Transverse colon (tissue), 4 donors: Measurements from ENCODE around the gene TPRG1L. TPM values are rescaled to one million over a fixed set of nuclear protein-coding genes. Genes with fewer than 3 reads are reported as not detected.

Experiments used
- DNase-seq: peaks from one replicate; pipeline ENCODE4 v3.0.0-alpha.2; 2019
- H3K27ac ChIP-seq, 4 donors: fragments of 200-600 bp; sonication (generic); 2 replicates each; pipeline ENCODE4 v1.5.1; 2016 to 2018; ENCODE audit warnings: inconsistent platforms in 4 of 4
- H3K27me3 ChIP-seq: fragments of 200-600 bp; sonication (generic); 2 replicates; pipeline ENCODE4 v1.5.1; 2017; ENCODE audit warnings: inconsistent platforms
- H3K36me3 ChIP-seq, 4 donors: fragments of 200-600 bp; sonication (generic); 2 replicates each; pipeline ENCODE4 v1.5.1; 2017 to 2019; ENCODE audit warnings: inconsistent platforms in 4 of 4
- H3K4me1 ChIP-seq, 4 donors: fragments of 200-600 bp; sonication (generic); 2 replicates each; pipeline ENCODE4 v1.5.1; 2017 to 2020; ENCODE audit warnings: inconsistent platforms in 4 of 4
- H3K4me3 ChIP-seq, 4 donors: fragments of 200-600 bp; sonication (generic); 1 replicate in 1 of 4; 2 replicates in 3 of 4; pipeline versions ENCODE4 v1.5.1 to v1.6.1; 2017 to 2019; ENCODE audit warnings: inconsistent platforms in 4 of 4
- H3K9me3 ChIP-seq, 2 donors: fragments of 200-600 bp; sonication (generic); 2 replicates each; pipeline ENCODE4 v1.5.1; 2017 to 2019; ENCODE audit warnings: inconsistent platforms in 2 of 2
- EP300 ChIP-seq: sonication (generic); formaldehyde crosslinking; IDR thresholded peaks from one replicate; pipeline ENCODE4 v1.6.1; 2017; ENCODE audit warnings: antibody characterized with exemption, low read depth
- POLR2A ChIP-seq: fragments of 450-650 bp; IDR thresholded peaks from one replicate; pipeline ENCODE4 v1.6.1; 2016; ENCODE audit warnings: antibody characterized with exemption, mild to moderate bottlenecking, moderate library complexity
- POLR2AphosphoS5 ChIP-seq, 3 donors: sonication (generic); formaldehyde crosslinking; IDR thresholded peaks; one replicate each; pipeline ENCODE4 v1.6.1; 2016; ENCODE audit warnings: antibody characterized with exemption in 3 of 3
- WGBS, 2 donors: methylation state at CpG; one replicate each; pipeline ENCODE4 v1.1.5; 2018; ENCODE audit warnings: low coverage in 1 of 2; 5-methylcytosine and 5-hydroxymethylcytosine counted together
- in situ Hi-C, 4 donors: fragments of 200-750 bp; cut with MboI; loops; one replicate each; pipeline versions ENCODE4 v1.15.0 to v1.15.1; 2017; ENCODE audit warnings: low sequenced_read_pairs in 3 of 4, low pct_ligation_motif_present in 1 of 4, low pct_unique_long_range_greater_than_20kb in 1 of 4
- intact Hi-C: fragments of 100-400 bp; cut with DNase I; formaldehyde crosslinking; loops from one replicate; pipeline ENCODE4 v1.15.1; 2023; ENCODE audit warnings: low total_unique reads
- total RNA-seq, 4 donors: library from RNA; depleted of rRNA; stranded (reverse); fragments of >200 nt; gene quantifications; one replicate each; pipeline ENCODE4 v1.1.0, GENCODE V29; 2016
- TF ChIP-seq, protein P1 (sequence below), 5 experiments: fragments of 200-600 bp in 3 of 5; fragments of 450-650 bp in 2 of 5; sonication (generic) in 3 of 5; IDR thresholded peaks; 1 replicate in 2 of 5; 2 replicates in 3 of 5; pipeline ENCODE4 v1.5.1; 2016 to 2017; ENCODE audit warnings: antibody characterized with exemption in 5 of 5, inconsistent platforms in 3 of 5, mild to moderate bottlenecking in 2 of 5, moderate library complexity in 1 of 5

TPRG1L gene
- total RNA-seq, 4 donors from 2014 or later = 24.5 to 86.8 (median 56.0) TPM

DNA sequence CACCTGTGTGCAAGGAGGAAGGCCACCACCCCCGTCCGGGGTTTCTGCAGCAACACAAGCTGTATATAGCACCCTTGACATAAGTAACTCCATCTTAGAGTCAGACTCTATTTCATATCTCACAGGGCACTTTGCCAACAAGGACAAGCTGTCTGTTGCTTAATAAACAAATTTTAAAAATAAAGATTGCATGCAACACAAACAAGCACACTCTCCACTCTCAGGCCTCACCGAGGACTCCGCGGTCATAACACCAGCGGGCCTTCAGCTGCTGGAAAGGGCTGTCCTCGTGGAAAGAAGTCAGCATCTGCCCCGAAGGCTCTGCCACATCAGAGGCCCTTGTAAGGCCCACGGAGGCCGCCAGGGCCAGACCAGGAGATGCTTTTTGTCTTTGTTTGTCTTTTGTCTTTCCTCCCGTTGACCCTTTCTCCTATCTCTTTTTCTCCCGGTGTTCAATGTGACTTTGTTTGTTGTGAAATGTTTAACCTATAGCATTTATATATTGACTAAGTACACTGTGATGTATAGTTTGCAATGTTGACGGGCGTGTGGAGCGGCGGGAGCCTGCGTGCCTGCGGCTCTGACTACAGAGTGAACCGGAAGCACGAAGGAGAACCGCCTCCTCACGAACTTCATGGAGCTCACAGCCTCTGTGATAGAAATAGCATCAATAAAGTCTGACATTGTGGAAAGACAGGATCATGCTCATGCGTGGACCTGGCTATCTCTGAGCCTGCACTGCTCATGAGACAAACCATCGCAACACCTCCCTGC lies 37.6 kb upstream of the TPRG1L start:
- Histone ChIP-seq H3K4me1 (no peaks in the 10 kb centered on the region), H3K27me3 (no peaks in the 10 kb centered on the region), H3K27ac (no peak overlapping the region), H3K36me3 (no peaks in the 10 kb centered on the region), H3K9me3 (no peaks in the 10 kb centered on the region), H3K4me3 (no peak overlapping the region)
- in situ Hi-C loops (no loop called here), intact Hi-C loops (no loop called here)
- no peak for DNase-seq
- 50 to 66% methylated on average over 9 to 24 of the region's 24 CpGs for WGBS, 2 donors
- no peak for TF ChIP-seq EP300
- TF ChIP-seq, protein P1, sequence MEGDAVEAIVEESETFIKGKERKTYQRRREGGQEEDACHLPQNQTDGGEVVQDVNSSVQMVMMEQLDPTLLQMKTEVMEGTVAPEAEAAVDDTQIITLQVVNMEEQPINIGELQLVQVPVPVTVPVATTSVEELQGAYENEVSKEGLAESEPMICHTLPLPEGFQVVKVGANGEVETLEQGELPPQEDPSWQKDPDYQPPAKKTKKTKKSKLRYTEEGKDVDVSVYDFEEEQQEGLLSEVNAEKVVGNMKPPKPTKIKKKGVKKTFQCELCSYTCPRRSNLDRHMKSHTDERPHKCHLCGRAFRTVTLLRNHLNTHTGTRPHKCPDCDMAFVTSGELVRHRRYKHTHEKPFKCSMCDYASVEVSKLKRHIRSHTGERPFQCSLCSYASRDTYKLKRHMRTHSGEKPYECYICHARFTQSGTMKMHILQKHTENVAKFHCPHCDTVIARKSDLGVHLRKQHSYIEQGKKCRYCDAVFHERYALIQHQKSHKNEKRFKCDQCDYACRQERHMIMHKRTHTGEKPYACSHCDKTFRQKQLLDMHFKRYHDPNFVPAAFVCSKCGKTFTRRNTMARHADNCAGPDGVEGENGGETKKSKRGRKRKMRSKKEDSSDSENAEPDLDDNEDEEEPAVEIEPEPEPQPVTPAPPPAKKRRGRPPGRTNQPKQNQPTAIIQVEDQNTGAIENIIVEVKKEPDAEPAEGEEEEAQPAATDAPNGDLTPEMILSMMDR (IDR thresholded peaks at IDR 0.05) = no peak
- no peak for TF ChIP-seq POLR2A
- TF ChIP-seq POLR2AphosphoS5 (IDR thresholded peaks at IDR 0.05) = no peak

DNA sequence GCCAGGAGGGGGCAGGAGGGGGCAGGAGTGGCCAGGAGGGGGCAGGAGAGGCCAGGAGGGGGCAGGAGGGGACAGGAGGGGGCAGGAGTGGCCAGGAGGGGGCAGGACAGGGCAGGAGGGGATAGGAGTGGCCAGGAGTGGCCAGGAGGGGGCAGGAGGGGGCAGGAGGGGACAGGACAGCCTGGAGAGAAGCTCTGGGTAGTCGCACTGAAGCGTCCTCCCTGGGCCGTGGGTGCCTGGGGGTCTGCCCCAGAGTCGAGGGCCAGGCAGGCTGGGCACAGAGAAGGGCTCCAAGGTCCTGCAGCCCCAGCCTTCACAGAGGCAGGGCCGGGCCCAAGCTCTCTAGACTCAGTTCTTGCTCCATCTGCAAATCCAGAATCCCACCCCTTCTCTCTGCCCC lies 36.4 kb upstream of the TPRG1L start:
- 87% methylated on average over 4 of the region's 5 CpGs; no CpG with 5 or more reads in 1 of the 2 donors for WGBS, 2 donors
- H3K27ac ChIP-seq = no peak overlapping the region
- TF ChIP-seq, protein P1 (IDR thresholded peaks at IDR 0.05) = no peak
- TF ChIP-seq POLR2AphosphoS5 (IDR thresholded peaks at IDR 0.05) = no peak
- TF ChIP-seq EP300 = no peak
- no peak for TF ChIP-seq POLR2A

DNA sequence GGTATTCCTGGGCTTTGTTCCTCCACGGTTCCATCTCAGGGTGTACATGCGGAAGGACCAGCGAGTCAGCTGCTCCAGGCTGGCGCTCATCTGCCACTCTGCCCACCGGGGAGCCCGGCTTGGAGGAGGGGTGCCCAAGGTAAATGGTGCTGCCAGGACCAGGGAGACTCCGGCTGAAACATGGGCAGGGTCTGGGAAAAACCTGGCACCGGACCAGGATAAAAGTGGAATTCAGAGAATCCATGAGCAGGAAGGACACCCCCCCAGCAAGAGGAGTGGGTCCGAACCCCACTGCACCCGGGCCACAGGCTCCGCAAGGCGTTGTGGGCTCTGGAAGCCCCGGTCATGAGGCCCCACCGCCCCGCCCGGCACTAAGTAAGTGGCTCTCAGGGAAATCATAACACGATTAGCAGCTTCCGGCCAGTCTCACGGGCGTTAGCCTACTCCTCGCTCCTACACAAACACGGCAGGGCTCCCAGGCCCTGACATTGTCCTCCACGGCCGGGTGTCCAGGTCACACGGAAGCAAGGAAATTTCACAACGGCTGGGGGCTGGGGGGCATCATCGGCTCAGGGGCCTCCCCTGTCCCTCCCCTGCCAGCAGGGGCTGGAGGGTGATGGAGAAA lies 34.6 kb upstream of the TPRG1L start:
- Histone ChIP-seq H3K27ac (no peak overlapping the region), H3K4me1 (no peaks in the 10 kb centered on the region), H3K27me3 (no peaks in the 10 kb centered on the region), H3K4me3 (no peak overlapping the region), H3K36me3 (no peaks in the 10 kb centered on the region), H3K9me3 (no peaks in the 10 kb centered on the region)
- TF ChIP-seq, protein P1 (IDR thresholded peaks at IDR 0.05) = no peak
- TF ChIP-seq POLR2A (no peak), EP300 (no peak), POLR2AphosphoS5 (IDR thresholded peaks at IDR 0.05) (no peak)
- no peak for DNase-seq
- intact Hi-C loops (no loop called here), in situ Hi-C loops (no loop called here)
- 44 to 67% methylated on average over 5 to 26 of the region's 27 CpGs for WGBS, 2 donors

More for the DNA sequence above, 36.4 kb upstream of the TPRG1L start:
- Histone ChIP-seq H3K4me1 (no peaks in the 10 kb centered on the region), H3K9me3 (no peaks in the 10 kb centered on the region), H3K36me3 (no peaks in the 10 kb centered on the region), H3K27me3 (no peaks in the 10 kb centered on the region), H3K4me3 (no peak overlapping the region)
- DNase-seq = no peak
- intact Hi-C loops (no loop called here), in situ Hi-C loops (no loop called here)

DNA sequence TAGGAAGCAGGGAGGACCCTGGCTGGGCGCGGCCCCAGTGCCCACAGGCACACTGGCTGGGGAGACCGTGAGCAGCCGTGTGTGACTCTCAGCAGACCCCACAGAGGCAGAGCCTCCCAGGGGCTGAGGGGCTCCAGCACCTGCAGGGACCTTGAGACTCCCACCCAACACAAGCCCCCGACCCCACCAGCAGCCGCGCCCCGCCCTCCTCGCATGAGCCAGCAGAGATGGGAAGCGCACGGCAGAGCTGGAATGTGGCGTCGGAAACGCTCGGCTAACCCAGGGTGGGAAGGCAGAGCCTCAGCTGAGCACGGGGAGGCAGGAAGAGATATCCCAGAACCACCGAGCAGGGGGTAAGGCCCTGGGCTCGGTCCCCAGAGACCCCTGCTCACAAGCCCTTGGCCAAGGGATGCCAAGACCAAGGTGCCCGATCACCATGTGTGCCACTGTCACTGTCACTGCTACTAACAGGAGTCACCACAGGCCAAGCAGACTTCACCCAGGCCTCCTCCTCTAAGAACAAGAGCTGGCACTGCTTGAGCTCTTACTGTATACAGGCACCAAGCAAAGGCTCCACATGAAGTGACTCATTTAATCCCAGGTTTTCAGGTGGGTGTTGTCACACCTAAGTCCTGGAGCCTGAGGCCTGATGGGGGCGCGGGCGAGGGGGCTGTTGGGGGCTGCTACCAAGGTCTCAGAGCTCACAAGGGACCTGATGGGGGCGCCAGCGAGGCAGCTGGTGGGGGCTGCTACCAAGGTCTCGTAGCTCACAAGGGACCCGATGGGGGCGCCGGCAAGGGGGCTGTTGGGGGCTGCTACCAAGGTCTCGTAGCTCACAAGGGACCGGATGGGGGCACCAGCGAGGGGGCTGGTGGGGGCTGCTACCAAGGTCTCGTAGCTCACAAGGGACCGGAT lies 33.6 kb upstream of the TPRG1L start:
- intact Hi-C loops = no loop called here
- Histone ChIP-seq H3K36me3 (no peaks in the 10 kb centered on the region), H3K9me3 (no peaks in the 10 kb centered on the region), H3K27ac (no peak overlapping the region), H3K4me1 (no peaks in the 10 kb centered on the region), H3K27me3 (no peaks in the 10 kb centered on the region), H3K4me3 (no peak overlapping the region)
- TF ChIP-seq, protein P1 (IDR thresholded peaks at IDR 0.05) = no peak
- no peak for TF ChIP-seq POLR2AphosphoS5 (IDR thresholded peaks at IDR 0.05)
- TF ChIP-seq POLR2A = no peak
- no peak for TF ChIP-seq EP300
- no peak for DNase-seq
- in situ Hi-C loops = no loop called here
- WGBS, 2 donors = 84% methylated on average over 25 of the region's 33 CpGs; no CpG with 5 or more reads in 1 of the 2 donors
